OCI-LY7 (cell line): ENCODE measurements around the gene PRKRA. TPM values are rescaled to one million over a fixed set of nuclear protein-coding genes. Genes with fewer than 3 reads are reported as not detected.

ENCODE experiments used
- total RNA-seq, 2 experiments: library from RNA; depleted of rRNA in 1 of 2; stranded (reverse); fragments of >200 nt in 1 of 2; shearing (Covaris generic) in 1 of 2; gene quantifications; 2 replicates each; pipeline ENCODE4 v1.2.3, GENCODE V29; 2014 to 2022

PRKRA gene
- total RNA-seq, 2 experiments from 2014 or later = 76.4 to 79.5 TPM

Other genes with a start within 250 kb of the PRKRA start
- 2.2 and 4.0 TPM in 2 replicates for gene PJVK, start 203 bp upstream of the PRKRA start, total RNA-seq (2014; rRNA removed; shearing (Covaris generic))
- gene PJVK, start 203 bp upstream of the PRKRA start, total RNA-seq (2022) = 6.9 and 9.2 TPM in 2 replicates
- gene FKBP7, start 27.4 kb upstream of the PRKRA start, total RNA-seq (2014; rRNA removed; shearing (Covaris generic)) = 8.5 and 10.7 TPM in 2 replicates
- gene FKBP7, start 27.4 kb upstream of the PRKRA start, total RNA-seq (2022) = 8.3 TPM in 2 replicates
- 3.6 and 6.9 TPM in 2 replicates for gene PLEKHA3, start 29.3 kb upstream of the PRKRA start, total RNA-seq (2014; rRNA removed; shearing (Covaris generic))
- gene PLEKHA3, start 29.3 kb upstream of the PRKRA start, total RNA-seq (2022) = 19.2 and 19.5 TPM in 2 replicates